ENCODE measurements around the gene FANCE. TPM values are rescaled to one million over a fixed set of nuclear protein-coding genes. Genes with fewer than 3 reads are reported as not detected.

The FANCE gene
- total RNA-seq, 2 experiments from 2014 or later: 16.3 TPM

DNA sequence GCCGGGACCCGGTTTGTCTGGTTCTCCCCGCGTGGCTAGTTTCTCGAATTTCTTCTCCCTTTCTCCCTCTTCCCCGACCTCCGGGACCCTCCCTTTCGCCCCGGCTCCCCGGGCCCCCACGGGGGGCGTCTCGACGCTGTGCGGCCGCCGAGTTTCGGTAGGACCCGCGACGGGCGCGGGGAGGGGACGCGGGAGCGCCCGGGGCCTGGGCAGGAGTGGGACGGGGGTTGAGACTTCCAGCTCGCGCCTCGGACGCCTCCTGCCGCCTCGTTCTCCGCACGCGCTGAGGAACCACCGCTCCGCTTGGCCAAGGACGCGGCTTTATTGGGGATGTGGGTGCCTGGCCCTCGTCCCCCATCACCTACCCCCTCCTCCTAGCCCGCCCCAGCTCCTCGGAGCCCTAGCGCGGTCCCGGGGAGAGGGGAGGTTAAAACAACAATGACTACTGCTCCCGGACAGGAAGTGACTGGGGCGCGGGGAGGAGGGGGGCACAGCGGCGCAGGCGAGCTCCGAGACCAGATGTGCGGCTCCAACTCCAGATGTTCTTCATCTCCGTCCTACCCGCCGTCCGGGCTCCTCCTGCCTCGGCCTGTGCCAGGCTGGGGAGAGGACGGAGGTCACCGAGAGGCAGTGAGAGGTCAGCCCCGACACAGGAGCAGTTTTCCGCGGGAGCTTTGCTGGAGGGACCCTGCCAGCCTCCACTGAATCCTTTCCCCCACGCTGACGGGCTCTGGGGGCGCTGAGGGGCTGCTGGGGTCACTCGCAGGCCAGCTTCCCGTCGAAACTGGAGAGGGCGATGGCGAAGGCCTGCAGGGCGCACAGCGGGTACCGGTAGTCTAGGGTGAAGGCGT lies 45.7 kb downstream of the FANCE start:
- CTCF ChIA-PET: interaction anchor here (1.2 to 2.3 kb wide), 3 partner anchors 48 to 239 kb away, joined by 4 to 9 read pairs (median 4); partner anchors contain the start of gene ARMC12
- Mint-ChIP-seq H3K9me3 (no peaks in the 10 kb centered on the region), H3K4me3 (peak overlapping the region; percentile 77), H3K27me3 (ENCODE audit: low read depth) (peaks cover 6% of the 10 kb centered on the region), H3K4me1 (ENCODE audit: low read depth) (peaks cover 14% of the 10 kb centered on the region), H3K27ac (peak overlapping the region; percentile 67), H3K36me3 (ENCODE audit: low read depth) (no peaks in the 10 kb centered on the region)
- peak; percentile 69 for DNase-seq
- intact Hi-C loops (cut with micrococcal nuclease): no loop called here

GRCh38 chr6:35498422-35499067 lies 46.4 kb downstream of the FANCE start:
- H3K4me3 Mint-ChIP-seq: peak overlapping the region; percentile 77
- DNase-seq: no peak
- intact Hi-C loops (cut with micrococcal nuclease): no loop called here
- H3K27me3 Mint-ChIP-seq (ENCODE audit: low read depth): peaks cover 10% of the 10 kb centered on the region
- H3K27ac Mint-ChIP-seq: no peak overlapping the region
- peaks cover 14% of the 10 kb centered on the region for H3K4me1 Mint-ChIP-seq (ENCODE audit: low read depth)
- no peaks in the 10 kb centered on the region for H3K36me3 Mint-ChIP-seq (ENCODE audit: low read depth)
- H3K9me3 Mint-ChIP-seq: no peaks in the 10 kb centered on the region
- CTCF ChIA-PET: interaction anchor here (1.2 to 2.3 kb wide), 3 partner anchors 49 to 238 kb away, joined by 4 to 9 read pairs (median 4); partner anchors contain the start of gene ARMC12

GRCh38 chr6:35499372-35499771 lies 47.2 kb downstream of the FANCE start:
- intact Hi-C loops (cut with micrococcal nuclease): no loop called here
- CTCF ChIA-PET: interaction anchor here (0.7 kb wide), 1 partner anchor 23 kb away, joined by 3 read pairs; no protein-coding TSS in a partner anchor
- Mint-ChIP-seq H3K36me3 (ENCODE audit: low read depth) (no peaks in the 10 kb centered on the region), H3K4me1 (ENCODE audit: low read depth) (peaks cover 11% of the 10 kb centered on the region), H3K4me3 (no peak overlapping the region), H3K27ac (no peak overlapping the region), H3K9me3 (no peaks in the 10 kb centered on the region), H3K27me3 (ENCODE audit: low read depth) (peaks cover 10% of the 10 kb centered on the region)
- DNase-seq: no peak

DNA sequence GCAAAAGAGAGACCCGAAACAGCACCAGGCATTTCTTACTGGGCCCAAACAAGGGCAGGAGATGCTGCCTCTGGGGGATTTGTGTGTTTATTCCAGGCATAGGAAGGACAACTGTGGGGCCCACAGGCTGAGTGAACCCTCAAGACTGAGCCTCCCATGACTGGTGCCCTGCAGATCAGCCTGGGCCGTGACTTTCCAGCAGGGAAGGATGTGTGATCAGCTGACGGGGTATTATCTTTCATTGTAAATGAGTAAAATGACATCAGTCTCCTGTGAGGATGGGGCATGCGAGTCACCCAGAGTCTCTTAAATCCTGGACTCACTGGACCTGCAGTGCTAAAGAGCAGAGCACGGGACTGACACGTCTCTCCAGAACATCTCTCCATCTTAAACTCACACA lies 48.6 kb downstream of the FANCE start:
- H3K4me3 Mint-ChIP-seq: no peak overlapping the region

DNA sequence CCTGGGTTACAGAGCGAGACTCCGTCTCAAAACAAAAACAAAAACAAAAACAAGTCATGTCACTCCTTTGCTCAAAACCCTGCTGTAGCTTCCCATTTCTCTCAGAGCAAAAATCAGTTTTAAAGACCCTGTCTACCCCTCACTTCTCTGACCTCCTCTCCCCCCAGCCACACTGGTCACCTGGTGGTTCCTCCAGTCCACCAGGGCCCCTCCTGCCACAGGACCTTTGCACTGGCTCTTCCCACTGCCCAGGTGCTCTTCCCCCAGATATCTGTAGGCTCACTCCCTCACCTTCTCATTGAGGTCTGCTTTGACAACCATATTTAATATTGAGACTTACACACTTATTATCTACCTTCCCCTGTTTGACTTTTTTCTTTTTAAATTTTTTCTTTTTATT lies 49.6 kb downstream of the FANCE start:
- H3K27me3 Mint-ChIP-seq (ENCODE audit: low read depth): peaks cover 10% of the 10 kb centered on the region
- no peaks in the 10 kb centered on the region for H3K36me3 Mint-ChIP-seq (ENCODE audit: low read depth)
- peaks cover 4% of the 10 kb centered on the region for H3K4me1 Mint-ChIP-seq (ENCODE audit: low read depth)
- H3K4me3 Mint-ChIP-seq: no peak overlapping the region
- H3K9me3 Mint-ChIP-seq: no peaks in the 10 kb centered on the region
- H3K27ac Mint-ChIP-seq: no peak overlapping the region
- intact Hi-C loops (cut with micrococcal nuclease): no loop called here
- CTCF ChIA-PET: interaction anchor here (0.6 kb wide), 1 partner anchor 1758 kb away, joined by 3 read pairs; no protein-coding TSS in a partner anchor
- DNase-seq: no peak

More for the DNA sequence above, 48.6 kb downstream of the FANCE start:
- no peaks in the 10 kb centered on the region for H3K9me3 Mint-ChIP-seq
- intact Hi-C loops (cut with micrococcal nuclease): no loop called here
- DNase-seq: no peak
- H3K36me3 Mint-ChIP-seq (ENCODE audit: low read depth): no peaks in the 10 kb centered on the region
- H3K27ac Mint-ChIP-seq: no peak overlapping the region
- CTCF ChIA-PET: interaction anchor here (0.6 kb wide), 2 partner anchors 28 to 294 kb away, joined by 3 to 4 read pairs; no protein-coding TSS in a partner anchor
- H3K4me1 Mint-ChIP-seq (ENCODE audit: low read depth): peaks cover 4% of the 10 kb centered on the region
- H3K27me3 Mint-ChIP-seq (ENCODE audit: low read depth): peaks cover 10% of the 10 kb centered on the region

GRCh38 chr6:35503534-35503933 lies 51.4 kb downstream of the FANCE start:
- no peak overlapping the region for H3K4me3 Mint-ChIP-seq
- intact Hi-C loops (cut with micrococcal nuclease): no loop called here
- H3K9me3 Mint-ChIP-seq: no peaks in the 10 kb centered on the region
- CTCF ChIA-PET: interaction anchor here (0.6 kb wide), 1 partner anchor 21 kb away, joined by 3 read pairs; no protein-coding TSS in a partner anchor
- peaks cover 7% of the 10 kb centered on the region for H3K27me3 Mint-ChIP-seq (ENCODE audit: low read depth)
- no peaks in the 10 kb centered on the region for H3K36me3 Mint-ChIP-seq (ENCODE audit: low read depth)
- no peak overlapping the region for H3K27ac Mint-ChIP-seq
- no peak for DNase-seq
- peaks cover 3% of the 10 kb centered on the region for H3K4me1 Mint-ChIP-seq (ENCODE audit: low read depth)

DNA sequence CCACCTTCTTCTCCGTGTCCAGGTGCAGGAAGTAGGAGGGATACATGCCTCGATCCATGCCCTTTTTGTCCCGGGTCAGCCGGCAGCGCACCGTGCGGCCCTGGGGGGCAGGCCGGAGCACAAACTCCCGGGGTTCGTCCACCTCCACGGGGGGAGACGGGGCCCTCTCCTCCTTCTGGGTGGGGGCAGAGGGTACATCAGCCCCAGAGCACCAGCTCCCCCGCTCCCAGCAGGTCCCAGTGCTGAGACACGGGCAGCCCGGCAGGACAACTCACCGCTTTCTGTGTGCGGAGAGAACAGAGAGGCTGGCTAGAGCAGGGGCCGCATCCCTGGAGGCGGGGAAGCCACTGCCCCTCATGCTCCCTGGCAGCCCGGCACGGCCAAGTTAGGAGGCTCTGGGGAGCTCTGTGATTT lies 53.9 kb downstream of the FANCE start:
- no peaks in the 10 kb centered on the region for H3K9me3 Mint-ChIP-seq
- no peaks in the 10 kb centered on the region for H3K4me1 Mint-ChIP-seq (ENCODE audit: low read depth)
- no peak overlapping the region for H3K4me3 Mint-ChIP-seq
- H3K36me3 Mint-ChIP-seq (ENCODE audit: low read depth): no peaks in the 10 kb centered on the region
- intact Hi-C loops (cut with micrococcal nuclease): no loop called here
- peaks cover 8% of the 10 kb centered on the region for H3K27me3 Mint-ChIP-seq (ENCODE audit: low read depth)
- CTCF ChIA-PET: no interaction called here
- no peak overlapping the region for H3K27ac Mint-ChIP-seq
- no peak for DNase-seq

DNA sequence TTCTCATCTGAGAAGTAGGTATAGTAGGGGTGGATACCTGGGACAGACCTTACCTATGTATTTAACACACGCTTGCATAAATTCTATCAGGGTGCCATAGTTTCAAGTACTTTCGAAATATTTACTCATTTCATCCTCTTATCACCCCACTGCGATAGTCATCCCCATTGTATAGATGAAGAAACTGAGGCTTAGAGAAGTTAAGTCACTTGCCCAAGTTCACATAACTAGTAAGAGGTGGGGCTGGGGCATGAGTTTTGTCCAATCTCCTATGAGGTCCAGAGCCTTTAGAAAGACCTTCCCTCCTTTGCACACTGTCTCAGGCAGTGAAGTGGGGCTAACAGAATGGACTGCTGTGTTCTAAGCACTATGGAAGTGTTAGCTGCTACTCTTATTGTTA lies 54.4 kb downstream of the FANCE start:
- Mint-ChIP-seq H3K27me3 (ENCODE audit: low read depth) (peaks cover 11% of the 10 kb centered on the region), H3K36me3 (ENCODE audit: low read depth) (no peaks in the 10 kb centered on the region), H3K27ac (no peak overlapping the region), H3K4me1 (ENCODE audit: low read depth) (no peaks in the 10 kb centered on the region), H3K9me3 (no peaks in the 10 kb centered on the region), H3K4me3 (no peak overlapping the region)
- intact Hi-C loops (cut with micrococcal nuclease): no loop called here
- CTCF ChIA-PET: no interaction called here
- no peak for DNase-seq

- no peaks in the 10 kb centered on the region for H3K4me1 Mint-ChIP-seq (ENCODE audit: low read depth)
- no peak for DNase-seq
- intact Hi-C loops (cut with micrococcal nuclease): no loop called here
- no peak overlapping the region for H3K27ac Mint-ChIP-seq
- H3K4me3 Mint-ChIP-seq: no peak overlapping the region
- H3K27me3 Mint-ChIP-seq (ENCODE audit: low read depth): peaks cover 11% of the 10 kb centered on the region
- CTCF ChIA-PET: interaction anchor here (1.9 kb wide), 1 partner anchor 15 kb away, joined by 5 read pairs; no protein-coding TSS in a partner anchor
- H3K9me3 Mint-ChIP-seq: no peaks in the 10 kb centered on the region
- no peaks in the 10 kb centered on the region for H3K36me3 Mint-ChIP-seq (ENCODE audit: low read depth)
These were observed 55.1 kb downstream of the FANCE start for GRCh38 chr6:35507221-35507620.

DNA sequence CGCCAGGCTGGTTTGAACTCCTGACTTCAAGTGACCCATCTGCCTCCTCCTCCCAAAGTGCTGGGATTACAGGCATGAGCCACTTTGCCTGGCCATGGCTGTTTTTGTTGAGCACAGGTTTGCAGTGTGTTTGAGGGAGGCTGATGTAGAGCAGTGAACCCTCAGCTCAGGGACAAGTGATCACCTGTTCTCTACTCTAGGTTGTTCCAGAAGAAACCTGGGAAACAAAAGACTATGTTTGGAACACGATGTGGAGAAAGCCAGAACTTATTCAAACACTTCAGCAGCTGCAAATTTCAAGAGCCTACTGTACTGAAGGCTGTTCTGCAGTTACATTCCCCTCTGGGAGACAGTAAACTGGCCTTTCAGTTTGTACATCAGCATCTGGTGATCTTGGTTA lies 55.9 kb downstream of the FANCE start:
- Mint-ChIP-seq H3K27me3 (ENCODE audit: low read depth) (peaks cover 11% of the 10 kb centered on the region), H3K27ac (no peak overlapping the region), H3K4me1 (ENCODE audit: low read depth) (no peaks in the 10 kb centered on the region), H3K4me3 (no peak overlapping the region), H3K9me3 (no peaks in the 10 kb centered on the region), H3K36me3 (ENCODE audit: low read depth) (no peaks in the 10 kb centered on the region)
- CTCF ChIA-PET: interaction anchor here (1.2 to 1.9 kb wide), 2 partner anchors 13 to 14 kb away, joined by 4 to 5 read pairs; no protein-coding TSS in a partner anchor
- intact Hi-C loops (cut with micrococcal nuclease): no loop called here
- no peak for DNase-seq

- peaks cover 7% of the 10 kb centered on the region for H3K27me3 Mint-ChIP-seq (ENCODE audit: low read depth)
- intact Hi-C loops (cut with micrococcal nuclease): no loop called here
These were observed 56.4 kb downstream of the FANCE start for GRCh38 chr6:35508542-35508941.

GRCh38 chr6:35510916-35511561 lies 58.9 kb downstream of the FANCE start:
- H3K27me3 Mint-ChIP-seq (ENCODE audit: low read depth): peaks cover 7% of the 10 kb centered on the region
- no peaks in the 10 kb centered on the region for H3K36me3 Mint-ChIP-seq (ENCODE audit: low read depth)
- no peaks in the 10 kb centered on the region for H3K4me1 Mint-ChIP-seq (ENCODE audit: low read depth)
- no peak overlapping the region for H3K27ac Mint-ChIP-seq
- CTCF ChIA-PET: interaction anchor here (1.2 kb wide), 1 partner anchor 12 kb away, joined by 3 read pairs; no protein-coding TSS in a partner anchor
- intact Hi-C loops (cut with micrococcal nuclease): no loop called here
- H3K4me3 Mint-ChIP-seq: no peak overlapping the region
- no peaks in the 10 kb centered on the region for H3K9me3 Mint-ChIP-seq
- no peak for DNase-seq

More at GRCh38 chr6:35508542-35508941, 56.4 kb downstream of the FANCE start:
- Mint-ChIP-seq H3K27ac (no peak overlapping the region), H3K4me3 (no peak overlapping the region), H3K36me3 (ENCODE audit: low read depth) (no peaks in the 10 kb centered on the region), H3K9me3 (no peaks in the 10 kb centered on the region), H3K4me1 (ENCODE audit: low read depth) (no peaks in the 10 kb centered on the region)
- CTCF ChIA-PET: interaction anchor here (1.2 to 1.9 kb wide), 2 partner anchors 13 to 14 kb away, joined by 4 to 5 read pairs; no protein-coding TSS in a partner anchor
- DNase-seq: no peak
